H1 (cell line): Measurements from ENCODE around the gene CD44. TPM values are rescaled to one million over a fixed set of nuclear protein-coding genes. Genes with fewer than 3 reads are reported as not detected.

Experiments used
- CTCF ChIA-PET: fragments of 300-600 bp; sonication (Branson Sonifier 250); formaldehyde crosslinking; loops from one replicate; lab custom pipeline; 2021; ENCODE audit not compliant: partially characterized antibody; lab: Charles Lee
- POLR2A ChIA-PET: fragments of 300-600 bp; sonication (Branson Sonifier 250); formaldehyde crosslinking; loops from one replicate; lab custom pipeline; 2021; ENCODE audit warnings: inconsistent platforms; ENCODE audit not compliant: partially characterized antibody; lab: Charles Lee
- DNase-seq, 2 experiments: peaks; one replicate each; pipeline versions ENCODE4 v3.0.0 to v3.0.0-alpha.2; 2010 to 2022; ENCODE audit warnings: low spot score in 2 of 2, low read depth in 1 of 2, mixed read lengths in 1 of 2
- FAIRE-seq: peaks from 2 replicates; lab custom pipeline; 2011; peaks lifted over from hg19 to GRCh38; lab: Jason Lieb, UNC
- H2AFZ ChIP-seq: 2 replicates; pipeline ENCODE4 v1.8.1; 2012; ENCODE audit warnings: low read length, inconsistent platforms
- H2AK5ac ChIP-seq: 2 replicates; pipeline ENCODE4 v1.6.1; 2013; ENCODE audit warnings: low read depth, low read length
- H2BK120ac ChIP-seq: replicated peaks from 2 replicates; pipeline ENCODE3; 2013; ENCODE audit warnings: low read depth, low read length, inconsistent platforms
- H2BK12ac ChIP-seq: 2 replicates; pipeline ENCODE4 v1.6.1; 2013; ENCODE audit warnings: low read depth, low read length
- H2BK15ac ChIP-seq: 2 replicates; pipeline ENCODE4 v1.6.1; 2013; ENCODE audit warnings: low read length
- H2BK20ac ChIP-seq: 2 replicates; pipeline ENCODE4 v1.6.1; 2013; ENCODE audit warnings: low read length
- H2BK5ac ChIP-seq: 2 replicates; pipeline ENCODE4 v1.6.1; 2013; ENCODE audit warnings: low read depth, low read length
- H3K14ac ChIP-seq: 2 replicates; pipeline ENCODE4 v1.6.1; 2013; ENCODE audit warnings: inconsistent platforms; ENCODE audit not compliant: insufficient read length
- H3K18ac ChIP-seq: 2 replicates; pipeline ENCODE4 v1.6.1; 2013; ENCODE audit warnings: low read length; ENCODE audit errors: extremely low read depth
- H3K23ac ChIP-seq: 2 replicates; pipeline ENCODE4 v1.6.1; 2013; ENCODE audit warnings: inconsistent platforms; ENCODE audit not compliant: insufficient read length
- H3K23me2 ChIP-seq: 2 replicates; pipeline ENCODE4 v1.6.1; 2013; ENCODE audit warnings: low read depth, low read length
- H3K27ac ChIP-seq: 2 replicates; pipeline ENCODE4 v1.6.1; 2011; ENCODE audit warnings: low read depth, low read length, inconsistent platforms
- H3K27me3 ChIP-seq, 4 experiments: replicated peaks in 1 of 4; 1 replicate in 1 of 4; 2 replicates in 3 of 4; pipeline versions ENCODE4 v1.6.1 to v1.8.1; 2011 to 2013; ENCODE audit warnings: low read length in 3 of 4, mild to moderate bottlenecking in 3 of 4, inconsistent platforms in 2 of 4, mixed read lengths in 2 of 4, moderate library complexity in 1 of 4; ENCODE audit not compliant: control insufficient read depth in 3 of 4, insufficient read depth in 3 of 4; ENCODE audit errors: extremely low read depth in 1 of 4
- H3K36me3 ChIP-seq, 4 experiments: 2 replicates each; pipeline versions ENCODE4 v1.6.1 to v1.8.1; 2011 to 2013; ENCODE audit warnings: mild to moderate bottlenecking in 4 of 4, low read length in 3 of 4, moderate library complexity in 2 of 4, control low read depth in 1 of 4, inconsistent platforms in 1 of 4; ENCODE audit not compliant: insufficient read depth in 4 of 4, control insufficient read depth in 2 of 4
- H3K4ac ChIP-seq: replicated peaks from 2 replicates; pipeline ENCODE3; 2013; ENCODE audit warnings: low read length, low read depth, mixed read lengths, inconsistent platforms; ENCODE audit not compliant: insufficient read length
- H3K4me1 ChIP-seq, 4 experiments: replicated peaks in 1 of 4; 1 replicate in 1 of 4; 2 replicates in 3 of 4; pipeline versions ENCODE4 v1.6.1 to v1.8.1; 2011 to 2013; ENCODE audit warnings: low read length in 3 of 4, inconsistent platforms in 2 of 4, mixed read lengths in 1 of 4; ENCODE audit not compliant: insufficient read depth in 4 of 4, control insufficient read depth in 3 of 4
- H3K4me2 ChIP-seq, 2 experiments: 2 replicates each; pipeline versions ENCODE4 v1.6.1 to v1.8.1; 2011 to 2013; ENCODE audit warnings: low read depth in 2 of 2, low read length in 2 of 2, control low read depth in 1 of 2, inconsistent platforms in 1 of 2, mild to moderate bottlenecking in 1 of 2; ENCODE audit not compliant: insufficient read depth in 1 of 2
- H3K4me3 ChIP-seq, 4 experiments: fragments of 200-600, 300-600 bp in 1 of 4; sonication (generic), shearing (Covaris generic), sonication (Bioruptor Twin) in 1 of 4; 2 replicates each; pipeline versions ENCODE4 v1.5.1 to v1.8.1; 2011 to 2016; ENCODE audit warnings: low read length in 4 of 4, low read depth in 3 of 4, control low read depth in 2 of 4, inconsistent platforms in 2 of 4, mild to moderate bottlenecking in 2 of 4, mixed read lengths in 1 of 4, moderate library complexity in 1 of 4; ENCODE audit not compliant: insufficient read depth in 2 of 4; ENCODE audit errors: extremely low read depth in 1 of 4
- H3K56ac ChIP-seq: replicated peaks from 2 replicates; pipeline ENCODE3; 2013; ENCODE audit warnings: low read depth, mild to moderate bottlenecking, mixed read lengths, low read length, inconsistent platforms; ENCODE audit not compliant: insufficient read length
- H3K79me1 ChIP-seq: 2 replicates; pipeline ENCODE4 v1.6.1; 2013; ENCODE audit warnings: low read depth, low read length, control low read depth
- H3K79me2 ChIP-seq, 2 experiments: 2 replicates each; pipeline versions ENCODE4 v1.6.1 to v1.8.1; 2012 to 2013; ENCODE audit warnings: low read length in 2 of 2, mild to moderate bottlenecking in 2 of 2, inconsistent platforms in 1 of 2; ENCODE audit not compliant: insufficient read depth in 2 of 2, control insufficient read depth in 1 of 2
- H3K9ac ChIP-seq, 4 experiments: replicated peaks in 1 of 4; 1 replicate in 1 of 4; 2 replicates in 3 of 4; pipeline versions ENCODE4 v1.6.1 to v1.8.1; 2011 to 2013; ENCODE audit warnings: low read depth in 3 of 4, low read length in 3 of 4, control low read depth in 2 of 4, mild to moderate bottlenecking in 2 of 4, moderate library complexity in 2 of 4, inconsistent platforms in 1 of 4; ENCODE audit errors: extremely low read depth in 1 of 4
- H3K9me3 ChIP-seq, 2 experiments: 2 replicates each; pipeline versions ENCODE4 v1.6.1 to v1.8.1; 2012 to 2013; ENCODE audit warnings: mild to moderate bottlenecking in 2 of 2, moderate library complexity in 2 of 2, control low read depth in 1 of 2, inconsistent platforms in 1 of 2, low read depth in 1 of 2, low read length in 1 of 2, mixed read lengths in 1 of 2; ENCODE audit not compliant: insufficient read depth in 2 of 2
- H4K20me1 ChIP-seq, 2 experiments: replicated peaks in 1 of 2; 2 replicates each; pipeline versions ENCODE3 to v1.8.1; 2011 to 2013; ENCODE audit warnings: inconsistent platforms in 2 of 2, low read length in 2 of 2, mild to moderate bottlenecking in 1 of 2; ENCODE audit not compliant: insufficient read depth in 2 of 2, control insufficient read depth in 1 of 2
- H4K5ac ChIP-seq: 2 replicates; pipeline ENCODE4 v1.6.1; 2013; ENCODE audit warnings: low read length, low read depth, mixed read lengths, inconsistent platforms; ENCODE audit not compliant: insufficient read length
- H4K8ac ChIP-seq: 2 replicates; pipeline ENCODE4 v1.8.0; 2013; ENCODE audit warnings: mild to moderate bottlenecking, moderate library complexity, low read length, inconsistent platforms; ENCODE audit not compliant: insufficient read depth; ENCODE audit errors: extremely low read depth
- H4K91ac ChIP-seq: replicated peaks from 2 replicates; pipeline ENCODE3; 2013; ENCODE audit warnings: low read length, mixed read lengths, inconsistent platforms; ENCODE audit not compliant: insufficient read length
- CBX5 ChIP-seq: fragments of 300-800, 300-1000 bp; sonication (generic); IDR thresholded peaks from 2 replicates; pipeline ENCODE4 v1.7.1; 2016; ENCODE audit warnings: antibody characterized with exemption, low read length, low read depth
- EGR1 ChIP-seq: IDR thresholded peaks from 2 replicates; pipeline ENCODE4 v1.6.1; 2011; ENCODE audit warnings: low read depth, low read length, borderline replicate concordance
- HDAC2 ChIP-seq, 2 experiments: fragments of 300-600 bp in 1 of 2; sonication (generic) in 1 of 2; IDR thresholded peaks; 2 replicates each; pipeline ENCODE4 v1.6.1; 2011 to 2012; ENCODE audit warnings: low read depth in 2 of 2, low read length in 2 of 2, mild to moderate bottlenecking in 2 of 2, moderate library complexity in 2 of 2, borderline replicate concordance in 1 of 2, inconsistent platforms in 1 of 2
- NRF1 ChIP-seq: IDR thresholded peaks from 2 replicates; pipeline ENCODE4 v1.6.1; 2011; ENCODE audit warnings: mild to moderate bottlenecking, low read depth, low read length, improper control_type of control experiment
- WGBS, 2 experiments: shearing (Covaris generic) in 1 of 2; methylation state at CpG; one replicate each; pipeline versions ENCODE4 v1.1.6 to v1.1.7; 2013 to 2015; ENCODE audit warnings: low lambda C conversion rate in 2 of 2, mixed read lengths in 2 of 2, inconsistent platforms in 1 of 2, low coverage in 1 of 2, missing lambda C conversion rate in 1 of 2; ENCODE audit not compliant: insufficient replicate concordance in 2 of 2, insufficient coverage in 1 of 2, insufficient read length in 1 of 2; ENCODE audit errors: extremely low coverage in 1 of 2, missing lambda C conversion rate in 1 of 2; 5-methylcytosine and 5-hydroxymethylcytosine counted together
- polyA plus RNA-seq, 7 experiments: library from polyadenylated mRNA; depleted of rRNA in 3 of 7; stranded (reverse) in 5 of 7; unstranded in 2 of 7; fragments of >200 nt in 5 of 7; fragments of 200-250 nt in 2 of 7; gene quantifications; 1 replicate in 5 of 7; 2 replicates in 1 of 7; 4 replicates in 1 of 7; pipeline versions ENCODE4 v1.2.1 to v1.2.3, GENCODE V29; 2011 to 2013; ENCODE audit warnings: missing spikeins in 2 of 7, mixed read lengths in 2 of 7
- total RNA-seq: library from RNA; stranded (reverse); fragmentation: NEBNext Ultra II Directional; extraction: Animal tissue kit (Norgen Biotek cat#: 25700); gene quantifications from 2 replicates; pipeline ENCODE4 v1.2.1, GENCODE V29; 2021

The CD44 gene
- total and polyA plus RNA-seq, 2 of the 8 experiments (the other 6 are each of a cell fraction or from before 2014, with no cell fraction given), result 11.8 to 13.7 TPM

GRCh38 chr11:35146074-35146521 lies 7.1 kb downstream of the CD44 start:
- no peak for DNase-seq
- Histone ChIP-seq H4K20me1 (no peaks in the 10 kb centered on the region), H3K56ac (no peak overlapping the region), H3K4me3 (no peak overlapping the region), H3K9ac (no peak overlapping the region), H3K4me1 (peaks cover 0 to under 1% (median 0%) of the 10 kb centered on the region in 4 experiments; a peak in 3 of 7 replicates), H3K27ac (no peak overlapping the region), H2BK20ac (no peak overlapping the region), H2AFZ (no peak overlapping the region), H3K23me2 (no peaks in the 10 kb centered on the region), H2BK12ac (no peak overlapping the region), H3K14ac (no peak overlapping the region), H4K8ac (no peak overlapping the region), H2BK5ac (no peak overlapping the region), H4K91ac (no peak overlapping the region), H3K23ac (no peak overlapping the region), H3K27me3 (no peaks in the 10 kb centered on the region), H3K4ac (no peak overlapping the region), H3K36me3 (no peaks in the 10 kb centered on the region), H3K4me2 (no peak overlapping the region), H3K9me3 (no peaks in the 10 kb centered on the region), H3K79me2 (no peaks in the 10 kb centered on the region), H2BK120ac (no peak overlapping the region), H2BK15ac (no peak overlapping the region), H3K18ac (no peak overlapping the region), H3K79me1 (no peaks in the 10 kb centered on the region), H4K5ac (no peak overlapping the region), H2AK5ac (no peak overlapping the region)
- POLR2A ChIA-PET, result no interaction called here
- 99% methylated on average over 4 of the region's 7 CpGs; no CpG with 5 or more reads in 1 of the 2 experiments for WGBS, 2 experiments
- no peak for FAIRE-seq
- CTCF ChIA-PET, result interaction anchor here (1.3 kb wide), 1 partner anchor 11 kb away, joined by 3 read pairs; no protein-coding TSS in a partner anchor
- TF ChIP-seq HDAC2 (IDR thresholded peaks at IDR 0.05; ENCODE audit: borderline replicate concordance in 1 of 2, low read depth in 2 of 2, low read length in 2 of 2), result no peak
- TF ChIP-seq CBX5, result no peak
- TF ChIP-seq NRF1, result no peak
- TF ChIP-seq EGR1, result no peak
